ENCODE measurements around the gene RASSF8.

Gene RASSF8

GRCh38 chr12:25994901-25995625, 36.6 kb downstream of the RASSF8 start:
- DNase-seq = no peak

- DNase-seq = no peak
Measured at GRCh38 chr12:25995906-25996305, 37.4 kb downstream of the RASSF8 start.

GRCh38 chr12:25996677-25997076, 38.2 kb downstream of the RASSF8 start:
- no peak for DNase-seq

GRCh38 chr12:25997201-25997963, 38.9 kb downstream of the RASSF8 start:
- DNase-seq = no peak

GRCh38 chr12:26000898-26001297, 42.4 kb downstream of the RASSF8 start:
- DNase-seq = no peak

- no peak for DNase-seq
Measured at GRCh38 chr12:26001530-26001929, 43.0 kb downstream of the RASSF8 start.

GRCh38 chr12:26003065-26003464, 44.6 kb downstream of the RASSF8 start:
- no peak for DNase-seq

- DNase-seq = no peak
Measured at GRCh38 chr12:26007566-26007965, 49.1 kb downstream of the RASSF8 start.

GRCh38 chr12:26009593-26009992, 51.1 kb downstream of the RASSF8 start:
- no peak for DNase-seq

GRCh38 chr12:26010293-26010821, 51.9 kb downstream of the RASSF8 start:
- DNase-seq = no peak

- DNase-seq = no peak
Measured at GRCh38 chr12:26011099-26011498, 52.6 kb downstream of the RASSF8 start.

- DNase-seq = no peak
Measured at GRCh38 chr12:26014085-26014484, 55.6 kb downstream of the RASSF8 start.

- DNase-seq = no peak
Measured at GRCh38 chr12:26016516-26016915, 58.0 kb downstream of the RASSF8 start.

GRCh38 chr12:26017484-26018211, 59.2 kb downstream of the RASSF8 start:
- no peak for DNase-seq

- DNase-seq = no peak
Measured at GRCh38 chr12:26018926-26019325, 60.4 kb downstream of the RASSF8 start.

GRCh38 chr12:26021534-26021933, 63.1 kb downstream of the RASSF8 start:
- no peak for DNase-seq

GRCh38 chr12:26022043-26022442, 63.6 kb downstream of the RASSF8 start:
- no peak for DNase-seq

- no peak for DNase-seq
Measured at GRCh38 chr12:26026713-26027112, 68.2 kb downstream of the RASSF8 start.

- DNase-seq = no peak
Measured at GRCh38 chr12:26027401-26027800, 68.9 kb downstream of the RASSF8 start.

GRCh38 chr12:26028953-26029735, 70.7 kb downstream of the RASSF8 start:
- DNase-seq = peak; percentile 10

GRCh38 chr12:26029736-26030022, 71.2 kb downstream of the RASSF8 start:
- no peak for DNase-seq

- no peak for DNase-seq
Measured at GRCh38 chr12:26030371-26030770, 71.9 kb downstream of the RASSF8 start.

- DNase-seq = no peak
Measured at GRCh38 chr12:26031318-26031717, 72.8 kb downstream of the RASSF8 start.
